AML-193 (cell line): ENCODE measurements around the gene WWOX.
A peak's percentile ranks its signal among the peaks of the same experiment; 100 is the strongest.

Experiments
- DNase-seq, 2 experiments: peaks; one replicate each; lab custom pipeline; 2025; lab: John Stamatoyannopoulos, UW

Gene WWOX

GRCh38 chr16:78105517-78105916 is 6.1 kb downstream of the WWOX start:
- DNase-seq = no peak

GRCh38 chr16:78106686-78107085 is 7.2 kb downstream of the WWOX start:
- no peak for DNase-seq

- no peak for DNase-seq
Measured at GRCh38 chr16:78108451-78108850, 9.0 kb downstream of the WWOX start.

- DNase-seq = no peak
Measured at GRCh38 chr16:78113258-78113657, 13.8 kb downstream of the WWOX start.

- no peak for DNase-seq
Measured at GRCh38 chr16:78115659-78116058, 16.2 kb downstream of the WWOX start.

- no peak for DNase-seq
Measured at GRCh38 chr16:78116946-78117345, 17.5 kb downstream of the WWOX start.

GRCh38 chr16:78117391-78117790 is 17.9 kb downstream of the WWOX start:
- DNase-seq = no peak

- DNase-seq = no peak
Measured at GRCh38 chr16:78118469-78119025, 19.1 kb downstream of the WWOX start.

GRCh38 chr16:78122774-78123315 is 23.4 kb downstream of the WWOX start:
- peak; percentile 62 to 68 for DNase-seq

GRCh38 chr16:78125112-78125844 is 25.8 kb downstream of the WWOX start:
- DNase-seq = no peak

- DNase-seq = no peak
Measured at GRCh38 chr16:78126662-78127061, 27.2 kb downstream of the WWOX start.

GRCh38 chr16:78127130-78127529 is 27.7 kb downstream of the WWOX start:
- DNase-seq = no peak

GRCh38 chr16:78128913-78129312 is 29.5 kb downstream of the WWOX start:
- DNase-seq = no peak

GRCh38 chr16:78129349-78129748 is 29.9 kb downstream of the WWOX start:
- DNase-seq = no peak

- DNase-seq = no peak
Measured at GRCh38 chr16:78130083-78130608, 30.7 kb downstream of the WWOX start.

- DNase-seq = no peak
Measured at GRCh38 chr16:78130950-78131349, 31.5 kb downstream of the WWOX start.

GRCh38 chr16:78133919-78134318 is 34.5 kb downstream of the WWOX start:
- DNase-seq = no peak

GRCh38 chr16:78134944-78135619 is 35.6 kb downstream of the WWOX start:
- DNase-seq = no peak

GRCh38 chr16:78137179-78137578 is 37.7 kb downstream of the WWOX start:
- no peak for DNase-seq

- DNase-seq = no peak
Measured at GRCh38 chr16:78137782-78138616, 38.5 kb downstream of the WWOX start.

- no peak for DNase-seq
Measured at GRCh38 chr16:78140818-78141466, 41.5 kb downstream of the WWOX start.
